Anterior cingulate cortex (tissue), 58 donors: ENCODE results near the gene CDH4.

Experiments used
- DNase-seq, 58 donors: peaks; one replicate each; lab custom pipeline; 2025; lab: John Stamatoyannopoulos, UW

Gene CDH4

GRCh38 chr20:61429458-61430227, 177.6 kb downstream of the CDH4 start:
- DNase-seq, result no peak

GRCh38 chr20:61430228-61430624, 178.2 kb downstream of the CDH4 start:
- DNase-seq, result peak in 2 of 58 donors; percentile 16 to 32

- DNase-seq, result no peak
These were observed 181.1 kb downstream of the CDH4 start for GRCh38 chr20:61433176-61433575.

- DNase-seq, result no peak
These were observed 181.8 kb downstream of the CDH4 start for GRCh38 chr20:61433816-61434215.

GRCh38 chr20:61434341-61434781, 182.3 kb downstream of the CDH4 start:
- DNase-seq, result no peak

GRCh38 chr20:61435184-61435822, 183.2 kb downstream of the CDH4 start:
- no peak for DNase-seq

- no peak for DNase-seq
These were observed 183.8 kb downstream of the CDH4 start for GRCh38 chr20:61435823-61436220.

GRCh38 chr20:61436283-61436666, 184.2 kb downstream of the CDH4 start:
- no peak for DNase-seq

GRCh38 chr20:61436667-61437279, 184.7 kb downstream of the CDH4 start:
- DNase-seq, result peak in 34 of 58 donors; percentile 11 to 73 (median 45)

- peak in 52 of 58 donors; percentile 13 to 82 (median 50) for DNase-seq
These were observed 185.5 kb downstream of the CDH4 start for GRCh38 chr20:61437280-61438206.

- DNase-seq, result no peak
These were observed 186.2 kb downstream of the CDH4 start for GRCh38 chr20:61438285-61438684.

- no peak for DNase-seq
These were observed 187.2 kb downstream of the CDH4 start for GRCh38 chr20:61439251-61439650.

- DNase-seq, result peak in 1 of 58 donors; percentile 19
These were observed 188.5 kb downstream of the CDH4 start for GRCh38 chr20:61440548-61441055.

- DNase-seq, result no peak
These were observed 189.5 kb downstream of the CDH4 start for GRCh38 chr20:61441537-61441936.

GRCh38 chr20:61442075-61442670, 190.1 kb downstream of the CDH4 start:
- DNase-seq, result no peak

- DNase-seq, result no peak
These were observed 190.7 kb downstream of the CDH4 start for GRCh38 chr20:61442718-61443117.

GRCh38 chr20:61443443-61444126, 191.5 kb downstream of the CDH4 start:
- DNase-seq, result no peak

- DNase-seq, result no peak
These were observed 192.6 kb downstream of the CDH4 start for GRCh38 chr20:61444637-61445036.

- no peak for DNase-seq
These were observed 193.1 kb downstream of the CDH4 start for GRCh38 chr20:61445138-61445537.
